HEK293 (cell line): ENCODE measurements around the gene PNPLA2.

Experiments
- CTCF ChIA-PET: fragments of 350-600 bp; formaldehyde crosslinking; extraction: SDS; loops from one replicate; lab custom pipeline; 2021; ENCODE audit warnings: antibody characterized with exemption; lab: Yijun Ruan, JAX
- POLR2A ChIA-PET: fragments of 300-600 bp; formaldehyde crosslinking; extraction: SDS; loops from one replicate; lab custom pipeline; 2020; ENCODE audit warnings: antibody characterized with exemption, inconsistent platforms; lab: Yijun Ruan, JAX
- H3K27ac ChIP-seq: fragments of 200-500 bp; sonication (Bioruptor generic); 2 replicates; pipeline ENCODE4 v1.5.1; 2014; ENCODE audit warnings: low read depth, low read length, control low read depth, inconsistent platforms; ENCODE audit errors: extremely low read depth
- H3K36me3 ChIP-seq, 2 experiments: fragments of 200-500 bp in 1 of 2; sonication (Bioruptor generic) in 1 of 2; 1 replicate in 1 of 2; 2 replicates in 1 of 2; pipeline ENCODE4 v1.5.1; 2014 to 2017; ENCODE audit warnings: inconsistent platforms in 2 of 2, low read length in 2 of 2; ENCODE audit not compliant: control insufficient read depth in 2 of 2, insufficient read depth in 1 of 2
- H3K4me1 ChIP-seq: fragments of 200-500 bp; sonication (Bioruptor generic); 2 replicates; pipeline ENCODE4 v1.5.1; 2014; ENCODE audit warnings: mild to moderate bottlenecking, low read length, inconsistent platforms; ENCODE audit not compliant: control insufficient read depth, insufficient read depth
- H3K4me3 ChIP-seq: 2 replicates; pipeline ENCODE4 v1.5.1; 2011; ENCODE audit warnings: low read depth, mild to moderate bottlenecking, control low read depth, low read length, moderate library complexity
- H3K9me3 ChIP-seq: fragments of 200-500 bp; sonication (Bioruptor generic); 2 replicates; pipeline ENCODE4 v1.5.1; 2014; ENCODE audit warnings: low read depth, low read length, inconsistent platforms; ENCODE audit not compliant: control insufficient read depth, insufficient read depth
- GLI2 ChIP-seq: fragments of 450-650 bp; formaldehyde crosslinking; IDR thresholded peaks from 2 replicates; pipeline ENCODE4; 2017; ENCODE audit warnings: missing biosample characterization, missing genetic modification characterization, low read depth, borderline replicate concordance
- IKZF3 ChIP-seq: fragments of 450-650 bp; IDR thresholded peaks from 2 replicates; pipeline ENCODE4 v1.5.0; 2018; ENCODE audit warnings: missing biosample characterization, mild to moderate bottlenecking, missing genetic modification characterization, moderate library complexity
- KLF7 ChIP-seq: fragments of 450-650 bp; formaldehyde crosslinking; IDR thresholded peaks from 2 replicates; pipeline ENCODE4 v1.5.1; 2016; ENCODE audit warnings: missing biosample characterization, missing genetic modification characterization, borderline replicate concordance
- YY2 ChIP-seq: fragments of 450-650 bp; formaldehyde crosslinking; IDR thresholded peaks from 2 replicates; pipeline ENCODE4 v1.5.1; 2016; ENCODE audit warnings: missing biosample characterization, missing genetic modification characterization
- ZBTB20 ChIP-seq: fragments of 450-650 bp; formaldehyde crosslinking; IDR thresholded peaks from 2 replicates; pipeline ENCODE4 v1.5.1; 2016; ENCODE audit warnings: missing biosample characterization, missing genetic modification characterization
- ZNF16 ChIP-seq: fragments of 450-650 bp; formaldehyde crosslinking; IDR thresholded peaks from 2 replicates; pipeline ENCODE4 v1.5.1; 2016; ENCODE audit warnings: low read depth, missing biosample characterization, missing genetic modification characterization
- ZNF391 ChIP-seq: fragments of 450-650 bp; formaldehyde crosslinking; IDR thresholded peaks from 2 replicates; pipeline ENCODE4 v1.5.1; 2016; ENCODE audit warnings: low read depth, missing biosample characterization, missing genetic modification characterization, borderline replicate concordance
- ZNF416 ChIP-seq: fragments of 450-650 bp; formaldehyde crosslinking; IDR thresholded peaks from 2 replicates; pipeline ENCODE4 v1.5.1; 2016; ENCODE audit warnings: missing biosample characterization, missing genetic modification characterization
- ZNF560 ChIP-seq: fragments of 450-650 bp; formaldehyde crosslinking; IDR thresholded peaks from 2 replicates; pipeline ENCODE4 v1.5.1; 2017; ENCODE audit warnings: missing biosample characterization, missing genetic modification characterization, borderline replicate concordance
- ZNF658 ChIP-seq: fragments of 450-650 bp; formaldehyde crosslinking; IDR thresholded peaks from 2 replicates; pipeline ENCODE4; 2016; ENCODE audit warnings: missing biosample characterization, missing genetic modification characterization
- ZNF660 ChIP-seq: fragments of 450-650 bp; IDR thresholded peaks from 2 replicates; pipeline ENCODE4 v1.5.1; 2018; ENCODE audit warnings: missing biosample characterization, mild to moderate bottlenecking, missing genetic modification characterization
- ZNF747 ChIP-seq: fragments of 450-650 bp; formaldehyde crosslinking; IDR thresholded peaks from 2 replicates; pipeline ENCODE4 v1.5.1; 2016; ENCODE audit warnings: missing biosample characterization, missing genetic modification characterization
- ZNF830 ChIP-seq: fragments of 450-650 bp; IDR thresholded peaks from 2 replicates; pipeline ENCODE4 v1.5.0; 2018; ENCODE audit warnings: missing biosample characterization, missing genetic modification characterization, low read depth, mild to moderate bottlenecking, moderate library complexity
- TF ChIP-seq, protein P1 (sequence below): fragments of 450-650 bp; formaldehyde crosslinking; IDR thresholded peaks from 2 replicates; pipeline ENCODE4 v1.5.1; 2016; ENCODE audit warnings: missing biosample characterization, missing genetic modification characterization, low read depth
- TF ChIP-seq, protein P2 (sequence below): fragments of 450-650 bp; formaldehyde crosslinking; IDR thresholded peaks from 2 replicates; pipeline ENCODE4 v1.5.1; 2017; ENCODE audit warnings: missing biosample characterization, missing genetic modification characterization
- TF ChIP-seq, protein P3 (sequence below): fragments of 450-650 bp; formaldehyde crosslinking; IDR thresholded peaks from 2 replicates; pipeline ENCODE4 v1.5.1; 2017; ENCODE audit warnings: missing biosample characterization, missing genetic modification characterization
- TF ChIP-seq, protein P4 (sequence below): fragments of 450-650 bp; formaldehyde crosslinking; IDR thresholded peaks from 2 replicates; pipeline ENCODE4 v1.5.1; 2016; ENCODE audit warnings: missing biosample characterization, missing genetic modification characterization

Gene PNPLA2

DNA sequence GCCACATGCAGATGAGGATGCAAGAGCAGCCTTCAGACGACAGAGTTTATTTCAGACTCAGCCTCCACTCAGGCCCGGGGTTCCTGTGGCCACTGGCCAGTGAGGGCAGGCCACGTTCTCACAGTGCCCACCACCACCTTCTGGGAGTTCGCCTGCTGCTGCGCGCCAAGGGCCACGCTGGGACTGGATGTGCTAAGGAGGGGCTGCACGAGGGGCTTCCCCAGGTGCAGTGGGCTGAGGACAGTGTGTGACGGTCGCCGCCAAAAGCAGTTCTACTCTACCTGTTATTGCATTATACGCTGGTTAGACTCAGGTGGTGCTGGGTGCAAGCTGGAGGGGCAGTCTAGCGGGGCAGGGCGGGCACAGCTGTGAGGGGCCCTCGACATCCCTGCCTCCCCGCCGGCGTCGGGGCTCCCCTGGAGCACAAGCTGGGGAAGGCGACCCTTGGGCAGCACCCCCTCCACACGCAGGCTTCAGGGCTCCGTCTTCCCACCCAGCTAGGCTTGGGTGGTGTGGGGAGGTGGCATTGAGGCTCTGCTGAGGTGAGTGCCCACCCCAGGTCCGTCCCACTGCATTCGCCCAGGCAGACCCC is 31.5 kb upstream of the PNPLA2 start:
- Histone ChIP-seq H3K9me3 (no peaks in the 10 kb centered on the region), H3K4me3 (no peak overlapping the region), H3K27ac (no peak overlapping the region), H3K36me3 (peaks cover 0 to 32% of the 10 kb centered on the region in 2 experiments; a peak in 2 of 3 replicates), H3K4me1 (no peaks in the 10 kb centered on the region)
- ChIA-PET CTCF (no interaction called here), POLR2A (interaction anchor here (1.5 kb wide), 1 partner anchor 32 kb away, joined by 6 read pairs; the partner anchor contains the start of gene PNPLA2)
- no peak for TF ChIP-seq ZNF16 (tag by site-specific recombination)
- TF ChIP-seq ZNF660 (tag by site-specific recombination) = no peak
- TF ChIP-seq, protein P1, sequence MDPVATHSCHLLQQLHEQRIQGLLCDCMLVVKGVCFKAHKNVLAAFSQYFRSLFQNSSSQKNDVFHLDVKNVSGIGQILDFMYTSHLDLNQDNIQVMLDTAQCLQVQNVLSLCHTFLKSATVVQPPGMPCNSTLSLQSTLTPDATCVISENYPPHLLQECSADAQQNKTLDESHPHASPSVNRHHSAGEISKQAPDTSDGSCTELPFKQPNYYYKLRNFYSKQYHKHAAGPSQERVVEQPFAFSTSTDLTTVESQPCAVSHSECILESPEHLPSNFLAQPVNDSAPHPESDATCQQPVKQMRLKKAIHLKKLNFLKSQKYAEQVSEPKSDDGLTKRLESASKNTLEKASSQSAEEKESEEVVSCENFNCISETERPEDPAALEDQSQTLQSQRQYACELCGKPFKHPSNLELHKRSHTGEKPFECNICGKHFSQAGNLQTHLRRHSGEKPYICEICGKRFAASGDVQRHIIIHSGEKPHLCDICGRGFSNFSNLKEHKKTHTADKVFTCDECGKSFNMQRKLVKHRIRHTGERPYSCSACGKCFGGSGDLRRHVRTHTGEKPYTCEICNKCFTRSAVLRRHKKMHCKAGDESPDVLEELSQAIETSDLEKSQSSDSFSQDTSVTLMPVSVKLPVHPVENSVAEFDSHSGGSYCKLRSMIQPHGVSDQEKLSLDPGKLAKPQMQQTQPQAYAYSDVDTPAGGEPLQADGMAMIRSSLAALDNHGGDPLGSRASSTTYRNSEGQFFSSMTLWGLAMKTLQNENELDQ (tag by site-specific recombination) = no peak
- TF ChIP-seq KLF7 (tag by site-specific recombination) = no peak

DNA sequence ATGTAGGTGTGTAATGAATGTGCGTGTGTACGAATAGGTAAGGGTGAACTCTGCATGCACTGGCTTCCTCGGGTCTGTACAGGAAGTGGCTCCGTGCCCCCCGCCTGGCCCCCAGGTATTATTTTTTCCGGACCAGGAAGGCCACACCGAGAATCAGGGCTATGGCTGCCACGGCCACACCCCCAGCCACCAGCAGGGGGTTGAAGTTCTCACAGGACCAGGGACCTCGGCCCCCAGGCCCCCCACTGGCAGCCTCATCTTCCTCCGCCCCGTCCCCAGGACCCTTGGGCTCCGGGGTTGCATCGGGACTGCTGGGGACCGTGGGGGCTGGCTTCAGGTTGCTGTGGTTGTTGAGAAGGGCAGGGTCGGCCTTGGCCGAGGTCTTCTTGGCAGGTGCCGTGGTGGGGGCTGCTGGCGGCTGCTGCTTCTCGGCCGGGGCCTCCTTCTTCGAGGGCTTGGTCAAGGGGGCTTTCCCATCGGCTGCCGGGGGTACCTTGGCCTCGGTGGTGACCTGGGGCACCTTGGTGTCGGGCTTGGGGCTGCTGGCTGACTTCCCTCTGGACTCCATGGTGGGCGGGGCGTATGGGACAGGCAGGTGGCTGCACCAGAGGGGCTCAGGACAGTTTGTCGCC is 30.6 kb upstream of the PNPLA2 start:
- ChIA-PET POLR2A (no interaction called here), CTCF (no interaction called here)
- Histone ChIP-seq H3K4me3 (no peak overlapping the region), H3K9me3 (no peaks in the 10 kb centered on the region), H3K27ac (no peak overlapping the region), H3K36me3 (peaks cover 0 to 33% of the 10 kb centered on the region in 2 experiments; a peak in 2 of 3 replicates), H3K4me1 (no peaks in the 10 kb centered on the region)
- TF ChIP-seq, protein P2, sequence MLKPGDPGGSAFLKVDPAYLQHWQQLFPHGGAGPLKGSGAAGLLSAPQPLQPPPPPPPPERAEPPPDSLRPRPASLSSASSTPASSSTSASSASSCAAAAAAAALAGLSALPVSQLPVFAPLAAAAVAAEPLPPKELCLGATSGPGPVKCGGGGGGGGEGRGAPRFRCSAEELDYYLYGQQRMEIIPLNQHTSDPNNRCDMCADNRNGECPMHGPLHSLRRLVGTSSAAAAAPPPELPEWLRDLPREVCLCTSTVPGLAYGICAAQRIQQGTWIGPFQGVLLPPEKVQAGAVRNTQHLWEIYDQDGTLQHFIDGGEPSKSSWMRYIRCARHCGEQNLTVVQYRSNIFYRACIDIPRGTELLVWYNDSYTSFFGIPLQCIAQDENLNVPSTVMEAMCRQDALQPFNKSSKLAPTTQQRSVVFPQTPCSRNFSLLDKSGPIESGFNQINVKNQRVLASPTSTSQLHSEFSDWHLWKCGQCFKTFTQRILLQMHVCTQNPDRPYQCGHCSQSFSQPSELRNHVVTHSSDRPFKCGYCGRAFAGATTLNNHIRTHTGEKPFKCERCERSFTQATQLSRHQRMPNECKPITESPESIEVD (tag by site-specific recombination) = no peak
- TF ChIP-seq ZNF560 (tag by site-specific recombination) (no peak), ZNF747 (tag by site-specific recombination) (no peak), YY2 (tag by site-specific recombination) (no peak), ZNF391 (tag by site-specific recombination) (no peak), ZNF830 (tag by site-specific recombination) (no peak), ZNF416 (tag by site-specific recombination) (no peak), ZNF658 (tag by site-specific recombination) (no peak), GLI2 (no peak), ZBTB20 (tag by site-specific recombination) (no peak), IKZF3 (tag by site-specific recombination) (no peak)
- TF ChIP-seq, protein P3, sequence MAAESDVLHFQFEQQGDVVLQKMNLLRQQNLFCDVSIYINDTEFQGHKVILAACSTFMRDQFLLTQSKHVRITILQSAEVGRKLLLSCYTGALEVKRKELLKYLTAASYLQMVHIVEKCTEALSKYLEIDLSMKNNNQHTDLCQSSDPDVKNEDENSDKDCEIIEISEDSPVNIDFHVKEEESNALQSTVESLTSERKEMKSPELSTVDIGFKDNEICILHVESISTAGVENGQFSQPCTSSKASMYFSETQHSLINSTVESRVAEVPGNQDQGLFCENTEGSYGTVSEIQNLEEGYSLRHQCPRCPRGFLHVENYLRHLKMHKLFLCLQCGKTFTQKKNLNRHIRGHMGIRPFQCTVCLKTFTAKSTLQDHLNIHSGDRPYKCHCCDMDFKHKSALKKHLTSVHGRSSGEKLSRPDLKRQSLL (tag by site-specific recombination) = no peak
- TF ChIP-seq, protein P4, sequence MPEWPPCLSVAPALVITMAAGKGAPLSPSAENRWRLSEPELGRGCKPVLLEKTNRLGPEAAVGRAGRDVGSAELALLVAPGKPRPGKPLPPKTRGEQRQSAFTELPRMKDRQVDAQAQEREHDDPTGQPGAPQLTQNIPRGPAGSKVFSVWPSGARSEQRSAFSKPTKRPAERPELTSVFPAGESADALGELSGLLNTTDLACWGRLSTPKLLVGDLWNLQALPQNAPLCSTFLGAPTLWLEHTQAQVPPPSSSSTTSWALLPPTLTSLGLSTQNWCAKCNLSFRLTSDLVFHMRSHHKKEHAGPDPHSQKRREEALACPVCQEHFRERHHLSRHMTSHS (tag by site-specific recombination) = no peak
- TF ChIP-seq, all 188 proteins: peak for 0
